SK-N-SH (cell line): ENCODE results near the gene APBB2. TPM values are rescaled to one million over a fixed set of nuclear protein-coding genes. Genes with fewer than 3 reads are reported as not detected.

ENCODE experiments used
- CTCF ChIA-PET: fragments of 300-600, 350-600 bp; formaldehyde crosslinking; extraction: SDS; loops from one replicate; lab custom pipeline; 2021; lab: Yijun Ruan, JAX
- POLR2A ChIA-PET: fragments of 350-600 bp; sonication (Branson Sonifier 250); formaldehyde crosslinking; extraction: SDS; loops from one replicate; lab custom pipeline; 2020; ENCODE audit warnings: antibody characterized with exemption, inconsistent platforms; lab: Yijun Ruan, JAX
- DNase-seq: peaks from one replicate; pipeline ENCODE4 v3.0.0; 2012
- H2AFZ ChIP-seq: fragments of 200-600 bp; sonication (generic); 2 replicates; pipeline ENCODE4 v1.8.1; 2016; ENCODE audit warnings: antibody characterized with exemption, mild to moderate bottlenecking, low read depth
- H3F3A ChIP-seq: fragments of 200-600 bp; sonication (generic); replicated peaks from 2 replicates; pipeline ENCODE3; 2016; ENCODE audit warnings: antibody characterized with exemption, mild to moderate bottlenecking; ENCODE audit not compliant: insufficient read depth
- H3K27ac ChIP-seq, 2 experiments: fragments of 200-500 bp in 1 of 2; fragments of 200-600 bp in 1 of 2; sonication (Bioruptor generic) in 1 of 2; sonication (generic), shearing (Covaris generic) in 1 of 2; 2 replicates each; pipeline versions ENCODE4 v1.5.1 to v1.6.1; 2014 to 2016; ENCODE audit warnings: low read depth in 2 of 2, inconsistent platforms in 1 of 2, low read length in 1 of 2, mild to moderate bottlenecking in 1 of 2, mixed read lengths in 1 of 2
- H3K27me3 ChIP-seq: fragments of 200-600 bp; sonication (generic), shearing (Covaris generic); 2 replicates; pipeline ENCODE4 v1.6.1; 2016; ENCODE audit warnings: mixed run types; ENCODE audit not compliant: insufficient read depth
- H3K36me3 ChIP-seq, 2 experiments: fragments of 200-500 bp in 1 of 2; fragments of 200-600 bp in 1 of 2; sonication (Bioruptor generic) in 1 of 2; sonication (generic) in 1 of 2; replicated peaks in 1 of 2; 2 replicates each; pipeline versions ENCODE3 to v1.5.1; 2014 to 2016; ENCODE audit warnings: low read length in 1 of 2, mild to moderate bottlenecking in 1 of 2; ENCODE audit not compliant: insufficient read depth in 2 of 2, control insufficient read depth in 1 of 2
- H3K4me1 ChIP-seq, 2 experiments: fragments of 200-500 bp in 1 of 2; fragments of 200-600 bp in 1 of 2; sonication (Bioruptor generic) in 1 of 2; sonication (generic), shearing (Covaris generic) in 1 of 2; 2 replicates each; pipeline versions ENCODE4 v1.5.1 to v1.6.1; 2014 to 2016; ENCODE audit warnings: low read depth in 1 of 2, low read length in 1 of 2, mixed run types in 1 of 2; ENCODE audit not compliant: insufficient read depth in 2 of 2, control insufficient read depth in 1 of 2
- H3K4me2 ChIP-seq: fragments of 200-600 bp; sonication (generic), shearing (Covaris generic); 2 replicates; pipeline ENCODE4 v1.6.1; 2017; ENCODE audit warnings: mixed run types
- H3K4me3 ChIP-seq, 2 experiments: fragments of 200-500 bp in 1 of 2; fragments of 200-600 bp in 1 of 2; sonication (Bioruptor generic) in 1 of 2; sonication (generic), shearing (Covaris generic) in 1 of 2; 2 replicates each; pipeline versions ENCODE4 v1.5.1 to v1.8.1; 2014 to 2016; ENCODE audit warnings: low read depth in 2 of 2, inconsistent platforms in 1 of 2, low read length in 1 of 2, mild to moderate bottlenecking in 1 of 2, mixed read lengths in 1 of 2, moderate library complexity in 1 of 2
- H3K79me2 ChIP-seq: fragments of 200-600 bp; sonication (generic); 2 replicates; pipeline ENCODE4 v1.8.1; 2017; ENCODE audit warnings: mild to moderate bottlenecking; ENCODE audit not compliant: insufficient read depth
- H3K9ac ChIP-seq: fragments of 200-600 bp; sonication (generic); 2 replicates; pipeline ENCODE4 v1.6.1; 2017; ENCODE audit warnings: mixed run types
- H3K9me2 ChIP-seq: fragments of 200-600 bp; sonication (generic); 2 replicates; pipeline ENCODE4 v1.6.1; 2017; ENCODE audit warnings: mixed run types
- H3K9me3 ChIP-seq: fragments of 200-600 bp; sonication (generic); 2 replicates; pipeline ENCODE4 v1.6.1; 2017; ENCODE audit warnings: mixed run types, mild to moderate bottlenecking, moderate library complexity
- H4K20me1 ChIP-seq: fragments of 200-600 bp; sonication (generic); 2 replicates; pipeline ENCODE4 v1.6.1; 2017; ENCODE audit warnings: mild to moderate bottlenecking, mixed run types; ENCODE audit not compliant: insufficient read depth
- ELF1 ChIP-seq: IDR thresholded peaks from 2 replicates; pipeline ENCODE4 v1.4.0; 2012
- FOXJ3 ChIP-seq: sonication (generic); formaldehyde crosslinking; IDR thresholded peaks from 2 replicates; pipeline ENCODE4 v1.5.1; 2020; ENCODE audit warnings: mild to moderate bottlenecking, missing genetic modification reagents
- GABPA ChIP-seq: IDR thresholded peaks from 2 replicates; pipeline ENCODE4 v1.4.0; 2012; ENCODE audit warnings: low read depth, mild to moderate bottlenecking
- MAX ChIP-seq: IDR thresholded peaks from 2 replicates; pipeline ENCODE4 v1.4.0; 2012; ENCODE audit warnings: low read depth
- MXI1 ChIP-seq: IDR thresholded peaks from 2 replicates; pipeline ENCODE4 v1.6.1; 2012; ENCODE audit warnings: mild to moderate bottlenecking, low read depth, low read length, improper control_type of control experiment
- NFIC ChIP-seq: IDR thresholded peaks from 2 replicates; pipeline ENCODE4 v1.4.0; 2012; ENCODE audit warnings: borderline replicate concordance
- POLR2AphosphoS5 ChIP-seq: IDR thresholded peaks from 2 replicates; pipeline ENCODE4 v1.6.1; 2012; ENCODE audit warnings: low read depth, low read length
- RAD21 ChIP-seq: IDR thresholded peaks from 2 replicates; pipeline ENCODE4 v1.6.1; 2012; ENCODE audit warnings: mild to moderate bottlenecking, low read length
- REST ChIP-seq: IDR thresholded peaks from 2 replicates; pipeline ENCODE4 v1.6.1; 2012; ENCODE audit warnings: mild to moderate bottlenecking, low read depth, low read length, moderate library complexity
- RFX5 ChIP-seq: IDR thresholded peaks from 2 replicates; pipeline ENCODE4 v1.6.1; 2012; ENCODE audit warnings: mild to moderate bottlenecking, improper control_type of control experiment, low read length
- SIN3A ChIP-seq: IDR thresholded peaks from 2 replicates; pipeline ENCODE4 v1.6.1; 2012; ENCODE audit warnings: low read depth, mild to moderate bottlenecking, low read length, moderate library complexity, borderline replicate concordance
- WGBS: methylation state at CpG from one replicate; pipeline ENCODE4 v1.1.6; 2017; ENCODE audit warnings: low lambda C conversion rate; 5-methylcytosine and 5-hydroxymethylcytosine counted together
- polyA plus RNA-seq, 3 experiments: library from polyadenylated mRNA; depleted of rRNA; stranded (reverse); fragments of >200 nt; gene quantifications; 2 replicates each; pipeline ENCODE4 v1.2.3, GENCODE V29; 2012
- TF ChIP-seq, protein P1 (sequence below): fragments of 150-350 bp; IDR thresholded peaks from 2 replicates; pipeline ENCODE4 v1.6.1; 2016; ENCODE audit warnings: mild to moderate bottlenecking, low read depth, low read length
- TF ChIP-seq, protein P2 (sequence below): IDR thresholded peaks from 2 replicates; pipeline ENCODE4 v1.4.0; 2012; ENCODE audit warnings: low read depth, borderline replicate concordance

The APBB2 gene
- polyA plus RNA-seq, 1 of the 3 experiments (the other 2 are of a cell fraction): 49.8 TPM

DNA sequence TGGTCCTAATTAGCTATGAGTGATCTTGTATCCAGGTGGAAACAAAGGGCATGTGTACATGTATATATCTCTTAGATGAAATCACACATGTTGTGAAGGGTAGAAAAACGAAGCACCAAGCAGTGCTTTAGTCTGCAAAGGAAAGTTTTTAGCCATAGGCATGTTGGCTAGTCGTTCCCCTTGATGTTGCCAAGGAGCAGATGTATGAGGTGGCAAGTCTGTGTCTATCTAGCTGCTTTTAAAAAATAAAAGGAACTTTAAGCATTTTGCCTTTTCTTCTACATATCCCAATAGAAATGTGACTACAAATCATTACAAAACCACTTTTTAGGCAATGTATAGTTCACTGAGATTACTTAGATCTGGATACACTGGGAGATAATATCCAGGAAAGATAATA is 401.5 kb downstream of the APBB2 start (continued):
- TF ChIP-seq ELF1 (no peak), GABPA (no peak), REST (no peak), NFIC (no peak)

DNA sequence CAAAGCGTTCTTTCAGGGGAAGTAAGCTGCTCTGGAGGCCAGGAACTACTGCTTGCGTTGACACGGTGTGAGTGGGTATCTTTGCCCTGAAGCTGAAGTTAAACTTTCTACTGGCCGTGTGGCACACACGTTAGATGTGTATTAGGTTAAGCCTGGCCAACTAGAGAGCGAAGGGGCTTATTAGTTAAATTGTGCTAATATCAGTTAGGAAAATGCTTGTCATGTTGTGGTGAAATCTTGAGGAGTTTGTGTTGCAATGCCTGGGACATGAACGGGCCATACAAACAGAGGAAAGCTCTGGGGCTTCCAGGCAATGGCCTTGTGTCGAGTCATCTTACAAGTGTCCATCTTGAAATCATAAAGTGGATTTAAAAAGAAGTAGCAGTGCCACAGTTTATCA is 402.0 kb downstream of the APBB2 start:
- H3K27ac ChIP-seq: no peak overlapping the region
- H3K36me3 ChIP-seq: peaks cover 46 to 51% of the 10 kb centered on the region in 2 experiments
- H3K9me3 ChIP-seq: no peaks in the 10 kb centered on the region
- ChIA-PET CTCF (interaction anchor here (1.4 kb wide), 1 partner anchor 29 kb away, joined by 4 read pairs; no protein-coding TSS in a partner anchor), POLR2A (no interaction called here)
- no peaks in the 10 kb centered on the region for H4K20me1 ChIP-seq
- H3K9me2 ChIP-seq: no peaks in the 10 kb centered on the region
- no peak overlapping the region for H3K4me3 ChIP-seq
- no peaks in the 10 kb centered on the region for H3K79me2 ChIP-seq
- 95% methylated on average over 8 of the region's 8 CpGs for WGBS
- H3F3A ChIP-seq: peaks cover 3% of the 10 kb centered on the region
- TF ChIP-seq, protein P1, sequence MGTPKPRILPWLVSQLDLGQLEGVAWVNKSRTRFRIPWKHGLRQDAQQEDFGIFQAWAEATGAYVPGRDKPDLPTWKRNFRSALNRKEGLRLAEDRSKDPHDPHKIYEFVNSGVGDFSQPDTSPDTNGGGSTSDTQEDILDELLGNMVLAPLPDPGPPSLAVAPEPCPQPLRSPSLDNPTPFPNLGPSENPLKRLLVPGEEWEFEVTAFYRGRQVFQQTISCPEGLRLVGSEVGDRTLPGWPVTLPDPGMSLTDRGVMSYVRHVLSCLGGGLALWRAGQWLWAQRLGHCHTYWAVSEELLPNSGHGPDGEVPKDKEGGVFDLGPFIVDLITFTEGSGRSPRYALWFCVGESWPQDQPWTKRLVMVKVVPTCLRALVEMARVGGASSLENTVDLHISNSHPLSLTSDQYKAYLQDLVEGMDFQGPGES: no peak
- H3K9ac ChIP-seq: no peak overlapping the region
- no peak overlapping the region for H3K4me2 ChIP-seq
- no peaks in the 10 kb centered on the region for H3K4me1 ChIP-seq
- DNase-seq: no peak
- H2AFZ ChIP-seq: no peak overlapping the region
- H3K27me3 ChIP-seq: no peaks in the 10 kb centered on the region

- Histone ChIP-seq H3K4me2 (no peak overlapping the region), H3K27me3 (no peaks in the 10 kb centered on the region), H3K4me3 (no peak overlapping the region), H4K20me1 (no peaks in the 10 kb centered on the region), H3K79me2 (no peaks in the 10 kb centered on the region), H3K9me2 (no peaks in the 10 kb centered on the region), H3K9ac (no peak overlapping the region), H2AFZ (no peak overlapping the region), H3K9me3 (no peaks in the 10 kb centered on the region), H3K27ac (no peak overlapping the region), H3K36me3 (peaks cover 42 to 50% of the 10 kb centered on the region in 2 experiments), H3F3A (peaks cover 5% of the 10 kb centered on the region), H3K4me1 (no peaks in the 10 kb centered on the region)
- TF ChIP-seq, protein P2, sequence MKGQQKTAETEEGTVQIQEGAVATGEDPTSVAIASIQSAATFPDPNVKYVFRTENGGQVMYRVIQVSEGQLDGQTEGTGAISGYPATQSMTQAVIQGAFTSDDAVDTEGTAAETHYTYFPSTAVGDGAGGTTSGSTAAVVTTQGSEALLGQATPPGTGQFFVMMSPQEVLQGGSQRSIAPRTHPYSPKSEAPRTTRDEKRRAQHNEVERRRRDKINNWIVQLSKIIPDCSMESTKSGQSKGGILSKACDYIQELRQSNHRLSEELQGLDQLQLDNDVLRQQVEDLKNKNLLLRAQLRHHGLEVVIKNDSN: no peak
- TF ChIP-seq POLR2AphosphoS5 (no peak), NFIC (no peak), MAX (no peak), FOXJ3 (CRISPR knock-in tag) (no peak), REST (no peak), SIN3A (no peak), RAD21 (no peak), MXI1 (no peak), RFX5 (no peak)
- WGBS: 95% methylated on average over 7 of the region's 7 CpGs
- no peak for DNase-seq
- ChIA-PET CTCF (interaction anchor here (1.4 kb wide), 1 partner anchor 29 kb away, joined by 4 read pairs; no protein-coding TSS in a partner anchor), POLR2A (no interaction called here)
These were observed 402.4 kb downstream of the APBB2 start for GRCh38 chr4:40811956-40812355.
